HEK293T (cell line): Measurements from ENCODE around the gene PCBP3.

Experiments
- FOXK2 ChIP-seq: fragments of 450-650 bp; IDR thresholded peaks from 2 replicates; pipeline ENCODE4 v1.6.1; 2016; ENCODE audit warnings: mild to moderate bottlenecking
- SP1 ChIP-seq: fragments of 450-650 bp; IDR thresholded peaks from 2 replicates; pipeline ENCODE4 v1.6.1; 2017
- ZNF384 ChIP-seq: fragments of 450-650 bp; IDR thresholded peaks from 2 replicates; pipeline ENCODE4 v1.6.1; 2016

DNA sequence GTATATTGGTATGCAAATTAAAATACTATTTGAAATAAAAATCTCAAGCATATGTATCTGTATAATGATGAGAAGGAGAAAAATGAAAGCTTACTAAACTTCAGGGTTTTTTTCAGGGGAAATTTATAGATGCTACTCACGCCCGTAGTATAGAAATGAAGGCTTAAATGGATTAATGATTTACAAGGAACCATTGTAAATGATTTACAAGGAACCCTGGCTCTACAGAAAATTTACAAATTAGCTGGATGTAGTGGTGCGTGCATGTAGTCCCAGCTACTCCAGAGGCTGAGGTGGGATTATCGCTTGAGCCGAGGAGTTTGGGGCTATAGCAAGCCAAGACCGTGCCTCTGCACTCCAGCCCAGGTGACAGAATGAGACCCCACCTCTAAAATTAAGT lies 150.5 kb downstream of the PCBP3 start:
- TF ChIP-seq SP1 (no peak), ZNF384 (no peak), FOXK2 (no peak)
